Endothelial cell of umbilical vein (primary cell): Measurements from ENCODE around the gene ASXL2. TPM values are rescaled to one million over a fixed set of nuclear protein-coding genes. Genes with fewer than 3 reads are reported as not detected.

Experiments used
- BruUV-seq: library from RNA; stranded (reverse); fragments of 400-500 nt; replicated peaks from 2 replicates; lab custom pipeline; 2021; lab: Mats Ljungman, UMichigan
- CTCF ChIA-PET: fragments of 300-600, 350-600 bp; sonication (Branson Sonifier 250); formaldehyde crosslinking; loops from one replicate; lab custom pipeline; 2021; ENCODE audit warnings: antibody characterized with exemption, inconsistent platforms; lab: Charles Lee
- POLR2A ChIA-PET: fragments of 300-600, 350-600 bp; sonication (Branson Sonifier 250); formaldehyde crosslinking; loops from one replicate; lab custom pipeline; 2021; ENCODE audit warnings: antibody characterized with exemption, inconsistent platforms; lab: Charles Lee
- DNase-seq: peaks from one replicate; pipeline ENCODE4 v3.0.0-alpha.2; 2011; ENCODE audit warnings: low read depth, low spot score
- FAIRE-seq: peaks from 2 replicates; lab custom pipeline; 2011; peaks lifted over from hg19 to GRCh38; lab: Jason Lieb, UNC
- H2AFZ ChIP-seq: 2 replicates; pipeline ENCODE4 v1.6.0; 2012; ENCODE audit warnings: low read depth, low read length, control low read depth, inconsistent platforms
- H3K27ac ChIP-seq: 2 replicates; pipeline ENCODE4 v1.5.1; 2011; ENCODE audit warnings: low read depth, mild to moderate bottlenecking, control low read depth, low read length, moderate library complexity; ENCODE audit not compliant: insufficient read depth
- H3K27me3 ChIP-seq, 2 experiments: 2 replicates each; pipeline versions ENCODE4 v1.6.0 to v1.6.1; 2011; ENCODE audit warnings: low read length in 2 of 2, mixed read lengths in 1 of 2; ENCODE audit not compliant: control insufficient read depth in 2 of 2, insufficient read depth in 2 of 2
- H3K36me3 ChIP-seq, 2 experiments: 2 replicates in 1 of 2; 3 replicates in 1 of 2; pipeline ENCODE4 v1.5.1; 2011; ENCODE audit warnings: low read length in 2 of 2, mild to moderate bottlenecking in 1 of 2, moderate library complexity in 1 of 2; ENCODE audit not compliant: control insufficient read depth in 2 of 2, insufficient read depth in 2 of 2; ENCODE audit errors: extremely low read depth in 1 of 2
- H3K4me1 ChIP-seq: 3 replicates; pipeline ENCODE4 v1.5.1; 2011; ENCODE audit warnings: mild to moderate bottlenecking, low read length; ENCODE audit not compliant: control insufficient read depth, insufficient read depth; ENCODE audit errors: extremely low read depth
- H3K4me2 ChIP-seq: 2 replicates; pipeline ENCODE4 v1.6.1; 2011; ENCODE audit warnings: low read length, control low read depth, mixed read lengths; ENCODE audit not compliant: insufficient read depth
- H3K4me3 ChIP-seq, 3 experiments: fragments of 200-600 bp in 1 of 3; sonication (generic), shearing (Covaris generic) in 1 of 3; replicated peaks in 1 of 3; 2 replicates each; pipeline ENCODE4 v1.5.1; 2011 to 2016; ENCODE audit warnings: control low read depth in 3 of 3, low read length in 3 of 3, mild to moderate bottlenecking in 2 of 3, inconsistent platforms in 1 of 3, low read depth in 1 of 3, moderate library complexity in 1 of 3; ENCODE audit not compliant: insufficient read depth in 1 of 3
- H3K79me2 ChIP-seq: 2 replicates; pipeline ENCODE4 v1.6.0; 2012; ENCODE audit warnings: low read length, inconsistent platforms; ENCODE audit not compliant: control insufficient read depth, insufficient read depth
- H3K9ac ChIP-seq: replicated peaks from 2 replicates; pipeline ENCODE3; 2011; ENCODE audit warnings: low read length, control low read depth; ENCODE audit not compliant: insufficient read depth; ENCODE audit errors: extremely low read depth
- H3K9me1 ChIP-seq: replicated peaks from 3 replicates; pipeline ENCODE4 v1.6.0; 2011; ENCODE audit warnings: mild to moderate bottlenecking, low read length; ENCODE audit not compliant: control insufficient read depth, insufficient read depth; ENCODE audit errors: extremely low read depth
- H3K9me3 ChIP-seq: replicated peaks from 2 replicates; pipeline ENCODE4 v1.5.1; 2012; ENCODE audit warnings: low read length, inconsistent platforms; ENCODE audit not compliant: control insufficient read depth, insufficient read depth
- H4K20me1 ChIP-seq: replicated peaks from 2 replicates; pipeline ENCODE3; 2011; ENCODE audit warnings: mild to moderate bottlenecking, low read length; ENCODE audit not compliant: control insufficient read depth, insufficient read depth; ENCODE audit errors: extremely low read depth
- EZH2 ChIP-seq: IDR thresholded peaks from 2 replicates; pipeline ENCODE4 v1.6.1; 2012; ENCODE audit warnings: borderline replicate concordance, low read depth, mild to moderate bottlenecking, moderate library complexity, low read length, inconsistent platforms; ENCODE audit not compliant: severe bottlenecking
- FOS ChIP-seq: IDR thresholded peaks from 2 replicates; pipeline ENCODE4 v1.6.1; 2011; ENCODE audit warnings: mild to moderate bottlenecking, low read length, moderate library complexity, borderline replicate concordance; ENCODE audit not compliant: insufficient read depth
- GATA2 ChIP-seq: IDR thresholded peaks from 2 replicates; pipeline ENCODE4 v1.7.0; 2011; ENCODE audit warnings: low read depth, mild to moderate bottlenecking, moderate library complexity, mixed read lengths, low read length; ENCODE audit not compliant: insufficient read length, insufficient read depth
- JUN ChIP-seq: IDR thresholded peaks from 2 replicates; pipeline ENCODE4 v1.6.1; 2011; ENCODE audit warnings: borderline replicate concordance, low read depth; ENCODE audit not compliant: insufficient read length, insufficient read depth
- MYC ChIP-seq: IDR thresholded peaks from one replicate; pipeline ENCODE4 v1.6.1; 2011; ENCODE audit warnings: mild to moderate bottlenecking, low read depth, low read length
- POLR2A ChIP-seq: IDR thresholded peaks from 2 replicates; pipeline ENCODE4 v1.6.1; 2012; ENCODE audit warnings: low read depth, mild to moderate bottlenecking, control low read depth, low read length
- POLR2AphosphoS5 ChIP-seq: IDR thresholded peaks from 2 replicates; pipeline ENCODE4 v1.6.1; 2012; ENCODE audit warnings: low read depth, mild to moderate bottlenecking, control low read depth, low read length, moderate library complexity; ENCODE audit not compliant: insufficient read depth
- dilution Hi-C: fragments of 300-500 bp; cut with MboI; formaldehyde crosslinking; loops from one replicate; pipeline ENCODE4 v1.15.0; 2019; ENCODE audit warnings: low sequenced_read_pairs; ENCODE audit not compliant: extremely low pct_ligation_motif_present
- intact Hi-C: fragments of 100-400 bp; cut with micrococcal nuclease; formaldehyde crosslinking; loops from one replicate; pipeline ENCODE4 v1.10.0; 2022
- polyA plus RNA-seq, 4 experiments: library from polyadenylated mRNA; depleted of rRNA in 3 of 4; stranded (reverse) in 3 of 4; unstranded in 1 of 4; fragments of >200 nt; gene quantifications; 2 replicates each; pipeline versions ENCODE4 v1.2.1 to v1.2.3, GENCODE V29; 2011 to 2012; ENCODE audit warnings: missing spikeins in 1 of 4
- total RNA-seq: library from RNA; stranded (reverse); gene quantifications from 2 replicates; pipeline ENCODE4 v1.2.3, GENCODE V29; 2021
- TF ChIP-seq, protein P1 (sequence below), 2 donors: IDR thresholded peaks; 1 replicate in 1 of 2; 2 replicates in 1 of 2; pipeline ENCODE4 v1.5.1; 2011; ENCODE audit warnings: low read length in 2 of 2, mild to moderate bottlenecking in 2 of 2, moderate library complexity in 2 of 2, control low read depth in 1 of 2, inconsistent platforms in 1 of 2, low read depth in 1 of 2; ENCODE audit not compliant: insufficient read depth in 1 of 2; ENCODE audit errors: extremely low read depth in 1 of 2
- TF ChIP-seq, protein P2 (sequence below): IDR thresholded peaks from 2 replicates; pipeline ENCODE4 v1.6.1; 2011; ENCODE audit not compliant: insufficient read depth, insufficient read length

The ASXL2 gene
- total and polyA plus RNA-seq, 2 donors (not counting 3 experiments of a cell fraction or from before 2014, with no cell fraction given), result 6.1 to 33.8 TPM

DNA sequence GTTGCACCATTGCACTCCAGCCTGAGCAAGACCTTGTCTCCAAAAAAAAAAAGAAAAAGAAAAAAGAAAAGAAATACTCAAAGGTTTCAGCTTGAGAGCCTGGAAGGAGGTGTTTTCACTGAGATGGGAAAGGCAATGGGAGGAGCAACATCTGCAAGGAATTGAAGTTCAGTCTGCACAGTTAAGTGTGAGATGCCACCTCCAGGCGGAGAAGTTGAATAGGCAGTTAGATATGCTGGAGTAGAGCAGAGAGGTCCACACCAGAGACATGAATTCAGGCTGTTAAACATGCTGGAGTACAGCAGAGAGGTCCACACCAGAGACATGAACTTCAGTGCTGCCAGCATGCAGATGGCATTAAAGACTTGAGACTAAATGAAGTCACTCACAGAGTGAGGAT lies 163.5 kb downstream of the ASXL2 start:
- Histone ChIP-seq H2AFZ (no peak overlapping the region), H3K36me3 (no peaks in the 10 kb centered on the region), H3K27ac (no peak overlapping the region), H3K4me1 (no peaks in the 10 kb centered on the region), H3K4me2 (no peak overlapping the region), H3K27me3 (peaks cover 3 to 5% of the 10 kb centered on the region in 2 experiments), H4K20me1 (no peaks in the 10 kb centered on the region), H3K4me3 (no peak overlapping the region), H3K9ac (no peak overlapping the region), H3K79me2 (no peaks in the 10 kb centered on the region), H3K9me3 (no peaks in the 10 kb centered on the region), H3K9me1 (no peaks in the 10 kb centered on the region)
- TF ChIP-seq FOS, result no peak
- no peak for TF ChIP-seq JUN
- TF ChIP-seq, protein P1, sequence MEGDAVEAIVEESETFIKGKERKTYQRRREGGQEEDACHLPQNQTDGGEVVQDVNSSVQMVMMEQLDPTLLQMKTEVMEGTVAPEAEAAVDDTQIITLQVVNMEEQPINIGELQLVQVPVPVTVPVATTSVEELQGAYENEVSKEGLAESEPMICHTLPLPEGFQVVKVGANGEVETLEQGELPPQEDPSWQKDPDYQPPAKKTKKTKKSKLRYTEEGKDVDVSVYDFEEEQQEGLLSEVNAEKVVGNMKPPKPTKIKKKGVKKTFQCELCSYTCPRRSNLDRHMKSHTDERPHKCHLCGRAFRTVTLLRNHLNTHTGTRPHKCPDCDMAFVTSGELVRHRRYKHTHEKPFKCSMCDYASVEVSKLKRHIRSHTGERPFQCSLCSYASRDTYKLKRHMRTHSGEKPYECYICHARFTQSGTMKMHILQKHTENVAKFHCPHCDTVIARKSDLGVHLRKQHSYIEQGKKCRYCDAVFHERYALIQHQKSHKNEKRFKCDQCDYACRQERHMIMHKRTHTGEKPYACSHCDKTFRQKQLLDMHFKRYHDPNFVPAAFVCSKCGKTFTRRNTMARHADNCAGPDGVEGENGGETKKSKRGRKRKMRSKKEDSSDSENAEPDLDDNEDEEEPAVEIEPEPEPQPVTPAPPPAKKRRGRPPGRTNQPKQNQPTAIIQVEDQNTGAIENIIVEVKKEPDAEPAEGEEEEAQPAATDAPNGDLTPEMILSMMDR (IDR thresholded peaks at IDR 0.05; ENCODE audit: extremely low read depth in 1 of 2, insufficient read depth in 1 of 2, low read depth in 1 of 2, low read length in 2 of 2), result no peak
- TF ChIP-seq, protein P2, sequence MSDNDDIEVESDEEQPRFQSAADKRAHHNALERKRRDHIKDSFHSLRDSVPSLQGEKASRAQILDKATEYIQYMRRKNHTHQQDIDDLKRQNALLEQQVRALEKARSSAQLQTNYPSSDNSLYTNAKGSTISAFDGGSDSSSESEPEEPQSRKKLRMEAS, result no peak
- TF ChIP-seq EZH2, result no peak
- TF ChIP-seq POLR2A, result no peak
- TF ChIP-seq GATA2, result no peak
- TF ChIP-seq MYC, result no peak
- no peak for TF ChIP-seq POLR2AphosphoS5
- ChIA-PET CTCF (interaction anchor here (1.3 to 4.2 kb wide), 2 partner anchors 15 to 107 kb away, joined by 11 to 23 read pairs; no protein-coding TSS in a partner anchor), POLR2A (no interaction called here)
- no TSS peak for BruUV-seq
- FAIRE-seq (no peak), DNase-seq (no peak)
- intact Hi-C loops, result no loop called here
- dilution Hi-C loops, result no loop called here
